A673 (cell line): ENCODE results near the gene MDM2.

Source experiments
- CTCF ChIP-seq: fragments of 300-800, 200-600 bp; sonication (generic); conservative IDR thresholded peaks from 2 replicates; pipeline ENCODE4 v1.5.1; 2017; ENCODE audit warnings: low read depth, mild to moderate bottlenecking, antibody characterized with exemption, low read length, moderate library complexity, mixed read lengths
- EZH2 ChIP-seq: fragments of 200-600 bp; sonication (generic); IDR thresholded peaks from 2 replicates; pipeline ENCODE4 v1.6.1; 2017; ENCODE audit warnings: borderline replicate concordance, low read depth, mild to moderate bottlenecking, mixed read lengths, antibody characterized with exemption, low read length; ENCODE audit not compliant: poor library complexity, severe bottlenecking

GRCh38 chr12:68855771-68856170 lies 47.8 kb downstream of the MDM2 start:
- TF ChIP-seq CTCF = no peak
- TF ChIP-seq EZH2 = no peak
